HEK293 (cell line): Measurements from ENCODE around the gene RALA.

Experiments used
- CTCF ChIA-PET: fragments of 350-600 bp; formaldehyde crosslinking; extraction: SDS; loops from one replicate; lab custom pipeline; 2021; ENCODE audit warnings: antibody characterized with exemption; lab: Yijun Ruan, JAX
- POLR2A ChIA-PET: fragments of 300-600 bp; formaldehyde crosslinking; extraction: SDS; loops from one replicate; lab custom pipeline; 2020; ENCODE audit warnings: antibody characterized with exemption, inconsistent platforms; lab: Yijun Ruan, JAX
- H3K27ac ChIP-seq: fragments of 200-500 bp; sonication (Bioruptor generic); 2 replicates; pipeline ENCODE4 v1.5.1; 2014; ENCODE audit warnings: low read depth, low read length, control low read depth, inconsistent platforms; ENCODE audit errors: extremely low read depth
- H3K36me3 ChIP-seq, 2 experiments: fragments of 200-500 bp in 1 of 2; sonication (Bioruptor generic) in 1 of 2; 1 replicate in 1 of 2; 2 replicates in 1 of 2; pipeline ENCODE4 v1.5.1; 2014 to 2017; ENCODE audit warnings: inconsistent platforms in 2 of 2, low read length in 2 of 2; ENCODE audit not compliant: control insufficient read depth in 2 of 2, insufficient read depth in 1 of 2
- H3K4me1 ChIP-seq: fragments of 200-500 bp; sonication (Bioruptor generic); 2 replicates; pipeline ENCODE4 v1.5.1; 2014; ENCODE audit warnings: mild to moderate bottlenecking, low read length, inconsistent platforms; ENCODE audit not compliant: control insufficient read depth, insufficient read depth
- H3K4me3 ChIP-seq: 2 replicates; pipeline ENCODE4 v1.5.1; 2011; ENCODE audit warnings: low read depth, mild to moderate bottlenecking, control low read depth, low read length, moderate library complexity
- H3K9me3 ChIP-seq: fragments of 200-500 bp; sonication (Bioruptor generic); 2 replicates; pipeline ENCODE4 v1.5.1; 2014; ENCODE audit warnings: low read depth, low read length, inconsistent platforms; ENCODE audit not compliant: control insufficient read depth, insufficient read depth
- GFI1B ChIP-seq: fragments of 450-650 bp; formaldehyde crosslinking; IDR thresholded peaks from 2 replicates; pipeline ENCODE4 v1.5.1; 2016; ENCODE audit warnings: missing biosample characterization, missing genetic modification characterization
- HOXD13 ChIP-seq: sonication (generic); formaldehyde crosslinking; IDR thresholded peaks from 2 replicates; pipeline ENCODE4 v1.8.0; 2022; ENCODE audit warnings: missing genetic modification reagents, borderline replicate concordance
- KLF16 ChIP-seq: fragments of 450-650 bp; formaldehyde crosslinking; IDR thresholded peaks from 2 replicates; pipeline ENCODE4 v1.5.1; 2017; ENCODE audit warnings: missing biosample characterization, missing genetic modification characterization
- KLF7 ChIP-seq: fragments of 450-650 bp; formaldehyde crosslinking; IDR thresholded peaks from 2 replicates; pipeline ENCODE4 v1.5.1; 2016; ENCODE audit warnings: missing biosample characterization, missing genetic modification characterization, borderline replicate concordance
- KLF8 ChIP-seq: fragments of 450-650 bp; formaldehyde crosslinking; IDR thresholded peaks from 2 replicates; pipeline ENCODE4 v1.5.1; 2016; ENCODE audit warnings: missing biosample characterization, missing genetic modification characterization
- MZF1 ChIP-seq: fragments of 450-650 bp; formaldehyde crosslinking; IDR thresholded peaks from 2 replicates; pipeline ENCODE4 v1.5.1; 2017; ENCODE audit warnings: missing biosample characterization, missing genetic modification characterization, borderline replicate concordance
- PRDM1 ChIP-seq: fragments of 450-650 bp; formaldehyde crosslinking; IDR thresholded peaks from 2 replicates; pipeline ENCODE4; 2016; ENCODE audit warnings: missing biosample characterization, missing genetic modification characterization
- SCRT2 ChIP-seq: fragments of 450-650 bp; formaldehyde crosslinking; IDR thresholded peaks from 2 replicates; pipeline ENCODE4 v1.5.1; 2016; ENCODE audit warnings: missing biosample characterization, missing genetic modification characterization
- ZBTB20 ChIP-seq: fragments of 450-650 bp; formaldehyde crosslinking; IDR thresholded peaks from 2 replicates; pipeline ENCODE4 v1.5.1; 2016; ENCODE audit warnings: missing biosample characterization, missing genetic modification characterization
- ZBTB7A ChIP-seq: fragments of 450-650 bp; formaldehyde crosslinking; IDR thresholded peaks from 2 replicates; pipeline ENCODE4 v1.5.1; 2016; ENCODE audit warnings: low read depth, missing biosample characterization, missing genetic modification characterization
- ZNF133 ChIP-seq: fragments of 450-650 bp; formaldehyde crosslinking; IDR thresholded peaks from 2 replicates; pipeline ENCODE4 v1.5.1; 2016; ENCODE audit warnings: missing biosample characterization, missing genetic modification characterization
- ZNF155 ChIP-seq: fragments of 450-650 bp; formaldehyde crosslinking; IDR thresholded peaks from 2 replicates; pipeline ENCODE4 v1.5.1; 2016; ENCODE audit warnings: missing biosample characterization, missing genetic modification characterization
- ZNF184 ChIP-seq: fragments of 450-650 bp; IDR thresholded peaks from 2 replicates; pipeline ENCODE4 v1.5.1; 2018; ENCODE audit warnings: missing biosample characterization, mild to moderate bottlenecking, missing genetic modification characterization
- ZNF19 ChIP-seq: fragments of 450-650 bp; formaldehyde crosslinking; IDR thresholded peaks from 2 replicates; pipeline ENCODE4; 2016; ENCODE audit warnings: missing biosample characterization, missing genetic modification characterization, low read depth
- ZNF211 ChIP-seq: fragments of 450-650 bp; formaldehyde crosslinking; IDR thresholded peaks from 2 replicates; pipeline ENCODE4 v1.5.1; 2016; ENCODE audit warnings: low read depth, missing biosample characterization, missing genetic modification characterization
- ZNF214 ChIP-seq: fragments of 450-650 bp; formaldehyde crosslinking; IDR thresholded peaks from 2 replicates; pipeline ENCODE4 v1.5.1; 2017; ENCODE audit warnings: missing biosample characterization, mild to moderate bottlenecking, missing genetic modification characterization, borderline replicate concordance
- ZNF280C ChIP-seq: fragments of 450-650 bp; formaldehyde crosslinking; IDR thresholded peaks from 2 replicates; pipeline ENCODE4 v1.5.1; 2016; ENCODE audit warnings: missing biosample characterization, missing genetic modification characterization
- ZNF366 ChIP-seq: fragments of 450-650 bp; formaldehyde crosslinking; conservative IDR thresholded peaks from 2 replicates; pipeline ENCODE4 v1.5.1; 2016; ENCODE audit warnings: missing biosample characterization, missing genetic modification characterization
- ZNF416 ChIP-seq: fragments of 450-650 bp; formaldehyde crosslinking; IDR thresholded peaks from 2 replicates; pipeline ENCODE4 v1.5.1; 2016; ENCODE audit warnings: missing biosample characterization, missing genetic modification characterization
- ZNF473 ChIP-seq: fragments of 450-650 bp; formaldehyde crosslinking; IDR thresholded peaks from 2 replicates; pipeline ENCODE4 v1.5.1; 2017; ENCODE audit warnings: missing biosample characterization, missing genetic modification characterization
- ZNF521 ChIP-seq: fragments of 450-650 bp; formaldehyde crosslinking; IDR thresholded peaks from 2 replicates; pipeline ENCODE4 v1.5.1; 2017; ENCODE audit warnings: missing biosample characterization, mild to moderate bottlenecking, missing genetic modification characterization
- ZNF548 ChIP-seq: fragments of 450-650 bp; formaldehyde crosslinking; IDR thresholded peaks from 2 replicates; pipeline ENCODE4 v1.5.1; 2016; ENCODE audit warnings: missing biosample characterization, missing genetic modification characterization
- ZNF571 ChIP-seq: fragments of 450-650 bp; formaldehyde crosslinking; IDR thresholded peaks from 2 replicates; pipeline ENCODE4 v1.5.0; 2017; ENCODE audit warnings: missing biosample characterization, missing genetic modification characterization
- ZNF621 ChIP-seq: fragments of 450-650 bp; formaldehyde crosslinking; IDR thresholded peaks from 2 replicates; pipeline ENCODE4 v1.5.1; 2017; ENCODE audit warnings: missing biosample characterization, missing genetic modification characterization
- ZNF624 ChIP-seq: fragments of 450-650 bp; formaldehyde crosslinking; IDR thresholded peaks from 2 replicates; pipeline ENCODE4 v1.5.1; 2017; ENCODE audit warnings: missing biosample characterization, missing genetic modification characterization
- ZNF660 ChIP-seq: fragments of 450-650 bp; IDR thresholded peaks from 2 replicates; pipeline ENCODE4 v1.5.1; 2018; ENCODE audit warnings: missing biosample characterization, mild to moderate bottlenecking, missing genetic modification characterization
- ZNF837 ChIP-seq: fragments of 450-650 bp; formaldehyde crosslinking; IDR thresholded peaks from 2 replicates; pipeline ENCODE4 v1.5.1; 2016; ENCODE audit warnings: missing biosample characterization, missing genetic modification characterization
- ZNF843 ChIP-seq: fragments of 450-650 bp; formaldehyde crosslinking; IDR thresholded peaks from 2 replicates; pipeline ENCODE4 v1.5.1; 2016; ENCODE audit warnings: missing biosample characterization, missing genetic modification characterization
- ZSCAN23 ChIP-seq: fragments of 450-650 bp; formaldehyde crosslinking; IDR thresholded peaks from 2 replicates; pipeline ENCODE4 v1.5.1; 2016; ENCODE audit warnings: missing biosample characterization, missing genetic modification characterization
- ZSCAN5A ChIP-seq: fragments of 450-650 bp; formaldehyde crosslinking; IDR thresholded peaks from 2 replicates; pipeline ENCODE4 v1.5.1; 2016; ENCODE audit warnings: missing biosample characterization, missing genetic modification characterization
- TF ChIP-seq, protein P1 (sequence below): fragments of 450-650 bp; formaldehyde crosslinking; IDR thresholded peaks from 2 replicates; pipeline ENCODE4; 2016; ENCODE audit warnings: missing biosample characterization, missing genetic modification characterization
- TF ChIP-seq, protein P2 (sequence below): fragments of 450-650 bp; formaldehyde crosslinking; IDR thresholded peaks from 2 replicates; pipeline ENCODE4 v1.5.1; 2016; ENCODE audit warnings: missing biosample characterization, missing genetic modification characterization

RALA gene

GRCh38 chr7:39623732-39624441, 515 bp downstream of the RALA start:
- ChIA-PET CTCF (interaction anchor here (0.7 to 1.8 kb wide), 4 partner anchors 43 to 167 kb away, joined by 3 to 9 read pairs (median 4); no protein-coding TSS in a partner anchor), POLR2A (interaction anchor here (0.7 to 2.7 kb wide), 14 partner anchors 28 to 427 kb away, joined by 3 to 14 read pairs (median 4); no protein-coding TSS in a partner anchor)
- Histone ChIP-seq H3K27ac (peak overlapping the region; percentile 78), H3K9me3 (no peaks in the 10 kb centered on the region), H3K4me1 (peaks cover 23% of the 10 kb centered on the region), H3K4me3 (peak overlapping the region; percentile 86), H3K36me3 (no peaks in the 10 kb centered on the region; a peak in 1 of 3 replicates)
- TF ChIP-seq ZNF660 (tag by site-specific recombination), result no peak
- no peak for TF ChIP-seq ZNF624 (tag by site-specific recombination)
- TF ChIP-seq ZNF214 (tag by site-specific recombination), result no peak
- peak; percentile 22; the same call in 1 of the 2 replicates for TF ChIP-seq KLF7 (tag by site-specific recombination)
- no peak for TF ChIP-seq SCRT2 (tag by site-specific recombination)
- TF ChIP-seq ZNF184 (tag by site-specific recombination), result no peak
- peak; percentile 18; the same call in 1 of the 2 replicates for TF ChIP-seq KLF8 (tag by site-specific recombination)
- no peak for TF ChIP-seq ZNF155
- no peak for TF ChIP-seq MZF1 (tag by site-specific recombination)
- no peak for TF ChIP-seq ZNF521
- TF ChIP-seq ZNF416, result no peak
- TF ChIP-seq ZNF621 (tag by site-specific recombination), result no peak
- no peak for TF ChIP-seq ZSCAN5A (tag by site-specific recombination)
- TF ChIP-seq ZNF473 (tag by site-specific recombination), result no peak
- TF ChIP-seq ZBTB7A (tag by site-specific recombination), result no peak
- TF ChIP-seq ZNF366 (tag by site-specific recombination), result no peak
- TF ChIP-seq ZNF133 (tag by site-specific recombination), result no peak
- no peak for TF ChIP-seq ZNF280C
- TF ChIP-seq GFI1B (tag by site-specific recombination), result no peak
- TF ChIP-seq ZNF19 (tag by site-specific recombination), result no peak
- no peak for TF ChIP-seq ZSCAN23 (tag by site-specific recombination)
- TF ChIP-seq, protein P1, sequence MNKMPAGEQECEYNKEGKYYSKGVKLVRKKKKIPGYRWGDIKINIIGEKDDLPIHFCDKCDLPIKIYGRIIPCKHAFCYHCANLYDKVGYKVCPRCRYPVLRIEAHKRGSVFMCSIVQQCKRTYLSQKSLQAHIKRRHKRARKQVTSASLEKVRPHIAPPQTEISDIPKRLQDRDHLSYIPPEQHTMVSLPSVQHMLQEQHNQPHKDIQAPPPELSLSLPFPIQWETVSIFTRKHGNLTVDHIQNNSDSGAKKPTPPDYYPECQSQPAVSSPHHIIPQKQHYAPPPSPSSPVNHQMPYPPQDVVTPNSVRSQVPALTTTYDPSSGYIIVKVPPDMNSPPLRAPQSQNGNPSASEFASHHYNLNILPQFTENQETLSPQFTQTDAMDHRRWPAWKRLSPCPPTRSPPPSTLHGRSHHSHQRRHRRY, result no peak
- no peak for TF ChIP-seq ZNF571 (tag by site-specific recombination)
- no peak for TF ChIP-seq ZNF548 (tag by site-specific recombination)
- TF ChIP-seq KLF16 (tag by site-specific recombination), result no peak
- no peak for TF ChIP-seq PRDM1
- no peak for TF ChIP-seq ZNF837 (tag by site-specific recombination)
- TF ChIP-seq, protein P2, sequence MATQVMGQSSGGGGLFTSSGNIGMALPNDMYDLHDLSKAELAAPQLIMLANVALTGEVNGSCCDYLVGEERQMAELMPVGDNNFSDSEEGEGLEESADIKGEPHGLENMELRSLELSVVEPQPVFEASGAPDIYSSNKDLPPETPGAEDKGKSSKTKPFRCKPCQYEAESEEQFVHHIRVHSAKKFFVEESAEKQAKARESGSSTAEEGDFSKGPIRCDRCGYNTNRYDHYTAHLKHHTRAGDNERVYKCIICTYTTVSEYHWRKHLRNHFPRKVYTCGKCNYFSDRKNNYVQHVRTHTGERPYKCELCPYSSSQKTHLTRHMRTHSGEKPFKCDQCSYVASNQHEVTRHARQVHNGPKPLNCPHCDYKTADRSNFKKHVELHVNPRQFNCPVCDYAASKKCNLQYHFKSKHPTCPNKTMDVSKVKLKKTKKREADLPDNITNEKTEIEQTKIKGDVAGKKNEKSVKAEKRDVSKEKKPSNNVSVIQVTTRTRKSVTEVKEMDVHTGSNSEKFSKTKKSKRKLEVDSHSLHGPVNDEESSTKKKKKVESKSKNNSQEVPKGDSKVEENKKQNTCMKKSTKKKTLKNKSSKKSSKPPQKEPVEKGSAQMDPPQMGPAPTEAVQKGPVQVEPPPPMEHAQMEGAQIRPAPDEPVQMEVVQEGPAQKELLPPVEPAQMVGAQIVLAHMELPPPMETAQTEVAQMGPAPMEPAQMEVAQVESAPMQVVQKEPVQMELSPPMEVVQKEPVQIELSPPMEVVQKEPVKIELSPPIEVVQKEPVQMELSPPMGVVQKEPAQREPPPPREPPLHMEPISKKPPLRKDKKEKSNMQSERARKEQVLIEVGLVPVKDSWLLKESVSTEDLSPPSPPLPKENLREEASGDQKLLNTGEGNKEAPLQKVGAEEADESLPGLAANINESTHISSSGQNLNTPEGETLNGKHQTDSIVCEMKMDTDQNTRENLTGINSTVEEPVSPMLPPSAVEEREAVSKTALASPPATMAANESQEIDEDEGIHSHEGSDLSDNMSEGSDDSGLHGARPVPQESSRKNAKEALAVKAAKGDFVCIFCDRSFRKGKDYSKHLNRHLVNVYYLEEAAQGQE, result no peak
- no peak for TF ChIP-seq ZNF843
- no peak for TF ChIP-seq HOXD13
- TF ChIP-seq ZBTB20 (tag by site-specific recombination), result peak; percentile 91
- no peak for TF ChIP-seq ZNF211 (tag by site-specific recombination)
